ENCODE data around the gene BTBD2.
A peak's percentile ranks its signal among the peaks of the same experiment; 100 is the strongest.

The BTBD2 gene

GRCh38 chr19:1936430-1936829, 79.1 kb downstream of the BTBD2 start:
- no peak for TF ChIP-seq CTCF (IDR thresholded peaks at IDR 0.05; ENCODE audit: insufficient read depth, low read depth, low read length, missing control alignments)
- no peak for DNase-seq (ENCODE audit: low read depth)
- no peak overlapping the region for H3K4me3 ChIP-seq (ENCODE audit: low read depth, low read length)

GRCh38 chr19:1935484-1936208, 79.9 kb downstream of the BTBD2 start:
- peak; percentile 73 for DNase-seq (ENCODE audit: low read depth)
- no peak overlapping the region for H3K4me3 ChIP-seq (ENCODE audit: low read depth, low read length)
- no peak for TF ChIP-seq CTCF (IDR thresholded peaks at IDR 0.05; ENCODE audit: insufficient read depth, low read depth, low read length, missing control alignments)
